HG03066 (cell line): Measurements from ENCODE around the gene ZNRF2.
"Not testable (repeated sequence)": the region's sequence is repeated elsewhere in the genome, so short reads cannot be mapped to it uniquely, and the experiment has no call there.

ENCODE experiments used
- ATAC-seq: cut with Tn5 transposase; IDR thresholded peaks from one replicate; pipeline ENCODE4 v1.9.1; 2021; ENCODE audit warnings: low read depth; ENCODE audit not compliant: unreplicated experiment

Gene ZNRF2

DNA sequence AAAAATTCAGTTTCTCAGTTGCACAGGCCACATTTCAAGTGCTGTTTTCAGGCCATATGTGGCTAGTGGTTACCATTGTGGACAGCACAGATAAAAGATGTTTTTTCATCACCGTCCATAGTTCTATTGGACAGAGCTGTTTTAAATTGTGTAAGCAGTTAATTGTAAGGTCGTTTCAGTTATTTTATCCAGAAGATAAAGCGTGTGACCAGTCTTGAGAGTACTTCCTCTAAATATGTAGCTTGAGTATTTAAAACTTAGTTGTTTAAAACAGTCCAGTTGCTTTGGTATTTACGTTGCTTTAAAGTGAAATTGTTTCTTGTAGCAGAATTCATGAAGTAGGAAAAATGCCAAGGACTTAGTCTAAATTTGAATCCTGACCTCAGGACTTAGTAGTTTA lies 66.9 kb downstream of the ZNRF2 start:
- no peak for ATAC-seq

DNA sequence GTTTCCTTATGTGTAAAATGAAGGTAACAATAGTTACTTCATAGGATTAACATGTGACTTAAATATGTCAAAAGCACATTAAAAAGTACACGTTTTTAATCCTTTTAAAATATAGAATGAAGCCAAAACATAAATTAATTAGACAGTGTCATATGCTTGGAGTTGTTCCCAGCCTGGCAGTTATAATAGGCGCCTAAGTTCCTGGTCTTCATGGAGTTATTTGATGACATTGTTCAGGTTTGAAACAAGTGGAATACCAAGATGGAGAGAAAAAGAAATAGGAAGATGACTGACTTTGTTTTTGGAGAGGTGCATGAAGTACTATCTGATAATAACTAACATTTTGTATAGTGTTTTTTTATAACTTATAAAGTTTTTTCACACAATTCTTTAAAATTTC lies 67.3 kb downstream of the ZNRF2 start:
- ATAC-seq, result no peak

DNA sequence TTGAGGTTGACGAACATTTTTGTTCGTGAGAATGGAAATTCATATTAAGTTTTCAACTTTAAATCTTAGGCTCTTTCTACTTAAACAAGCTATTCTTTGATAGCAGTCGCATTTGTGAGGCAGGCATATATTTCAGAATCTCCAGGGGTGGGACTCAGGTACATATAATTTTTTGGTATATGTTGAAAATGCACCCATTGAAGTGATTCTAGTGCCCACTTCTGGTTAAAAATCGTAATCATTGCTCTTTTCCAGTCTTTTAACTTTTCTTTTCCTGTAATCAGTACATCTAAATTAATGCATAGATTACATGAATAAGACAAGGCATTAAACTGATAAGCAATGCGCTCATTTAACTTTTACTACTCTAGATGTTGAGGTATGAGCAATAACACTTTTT lies 67.8 kb downstream of the ZNRF2 start:
- ATAC-seq, result no peak

DNA sequence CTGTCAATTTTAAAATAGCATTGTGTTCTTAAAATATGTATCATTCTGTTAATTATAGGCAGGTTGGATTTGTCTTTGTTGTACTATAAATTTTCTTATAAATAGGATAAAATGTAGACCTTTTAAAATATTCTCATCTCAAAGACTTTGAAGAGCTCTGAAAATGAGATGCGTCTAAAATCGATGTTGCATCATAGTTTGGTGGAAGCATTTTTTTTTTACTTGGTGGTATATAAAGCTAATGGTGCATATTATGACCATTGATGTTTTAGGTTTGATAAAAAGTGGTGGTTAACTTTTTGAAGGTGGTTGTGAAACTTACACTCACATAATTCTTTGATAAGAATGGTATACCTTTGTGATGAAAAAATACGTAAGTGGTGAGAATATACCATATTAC lies 69.1 kb downstream of the ZNRF2 start:
- ATAC-seq, result no peak

DNA sequence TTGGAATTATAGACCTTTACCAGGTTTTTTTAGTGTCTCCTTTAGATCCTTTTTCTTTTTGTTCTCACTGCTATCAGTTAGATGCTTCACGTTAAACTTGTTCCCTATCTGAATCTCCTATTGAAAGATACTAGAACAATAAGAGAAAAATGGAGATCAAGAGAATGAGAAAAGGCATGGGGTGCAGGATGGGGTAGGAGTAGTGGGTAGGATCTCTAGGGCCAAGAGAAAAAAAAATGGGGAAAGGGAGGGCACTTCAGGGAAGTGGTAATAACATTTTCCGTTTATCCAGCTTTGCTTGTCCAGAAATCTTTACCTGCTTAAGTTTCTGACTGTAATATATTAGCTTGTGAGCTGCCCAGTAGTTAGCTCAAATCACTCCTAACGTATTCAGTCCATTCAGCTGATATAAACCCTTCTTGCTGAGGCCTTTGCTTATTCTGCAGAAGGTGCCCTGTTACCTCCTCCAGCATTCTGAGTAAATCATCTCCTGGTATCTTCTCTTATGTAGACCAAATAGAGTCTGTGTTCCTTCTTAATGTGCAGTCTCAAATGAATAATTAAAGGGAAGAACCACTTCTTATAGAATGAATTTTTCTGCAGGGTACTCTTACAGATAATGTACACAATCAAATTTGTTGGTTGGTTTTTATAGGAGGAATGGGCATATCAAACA lies 69.7 kb downstream of the ZNRF2 start:
- no peak for ATAC-seq

DNA sequence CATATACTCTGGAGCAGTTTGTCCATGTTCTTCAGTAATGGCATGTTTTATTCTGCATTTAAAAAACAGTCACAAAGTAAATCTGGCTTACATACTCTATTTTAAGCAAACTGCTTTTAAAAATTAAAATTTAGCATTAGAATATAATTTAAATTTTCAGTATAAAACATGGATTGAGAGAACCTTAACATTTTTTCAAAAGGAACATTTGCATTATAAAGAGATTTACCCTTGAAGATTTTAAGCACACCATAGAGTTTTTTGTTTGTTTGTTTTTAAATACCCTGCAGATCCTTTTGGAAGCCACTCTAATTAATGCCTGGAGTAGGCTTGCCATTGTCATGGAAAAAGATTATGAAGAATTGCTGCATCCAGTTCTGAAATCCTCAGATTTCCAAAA lies 70.4 kb downstream of the ZNRF2 start:
- ATAC-seq, result no peak

DNA sequence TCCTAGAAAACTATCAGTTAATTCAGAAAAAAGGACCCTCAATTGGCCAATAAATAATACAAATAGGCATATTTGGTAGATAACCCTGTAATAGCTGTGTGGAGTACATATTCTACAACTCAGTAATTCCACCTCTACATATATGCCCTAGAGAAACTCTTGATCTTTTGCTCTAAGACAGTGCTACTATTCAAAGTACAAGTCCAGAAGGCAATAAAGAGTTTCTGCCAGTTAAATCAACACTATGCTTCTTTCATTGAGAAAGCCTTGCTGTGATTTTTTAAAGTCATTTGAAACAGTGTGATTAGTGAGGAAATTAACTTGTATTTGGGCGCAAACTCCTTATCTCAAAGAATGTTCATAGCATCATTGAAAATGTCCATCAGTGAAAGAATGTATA lies 75.6 kb downstream of the ZNRF2 start:
- ATAC-seq, result no peak

DNA sequence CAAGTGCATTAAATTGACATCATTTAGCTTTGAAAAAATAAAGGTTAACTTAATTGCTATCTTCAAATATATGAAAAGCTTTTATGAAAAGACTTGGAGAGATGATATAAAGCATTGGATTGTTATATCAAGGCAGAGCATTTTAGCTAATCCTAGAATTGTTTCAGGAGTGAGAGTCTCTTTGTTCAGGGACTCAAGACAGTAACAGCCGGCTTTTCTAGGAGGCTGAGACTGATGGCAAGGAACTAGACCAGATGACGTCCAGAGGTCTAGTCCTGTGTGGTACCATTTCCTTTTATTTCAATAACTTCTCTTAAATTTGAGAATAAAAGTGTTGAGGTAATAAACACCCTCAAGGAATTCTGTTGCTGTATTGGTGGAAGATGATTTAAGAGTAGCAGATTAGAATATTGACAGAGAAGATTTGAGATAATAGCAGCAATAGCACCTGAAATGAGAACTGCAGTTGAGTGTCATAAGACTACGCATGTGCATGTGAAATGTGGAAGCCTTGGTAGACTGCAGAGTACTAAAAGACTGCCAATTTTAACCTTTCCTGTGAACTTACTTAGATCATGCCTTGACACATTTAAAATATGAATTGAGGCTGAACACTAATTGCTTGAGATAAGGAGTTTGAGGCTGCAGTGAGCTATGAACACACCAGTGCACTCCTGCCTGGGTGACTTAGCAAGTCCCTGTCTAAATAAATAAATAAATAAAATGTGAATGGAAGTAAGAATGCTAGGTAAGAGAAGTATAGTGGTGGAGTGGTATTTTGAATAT lies 79.6 kb downstream of the ZNRF2 start:
- ATAC-seq, result no peak

DNA sequence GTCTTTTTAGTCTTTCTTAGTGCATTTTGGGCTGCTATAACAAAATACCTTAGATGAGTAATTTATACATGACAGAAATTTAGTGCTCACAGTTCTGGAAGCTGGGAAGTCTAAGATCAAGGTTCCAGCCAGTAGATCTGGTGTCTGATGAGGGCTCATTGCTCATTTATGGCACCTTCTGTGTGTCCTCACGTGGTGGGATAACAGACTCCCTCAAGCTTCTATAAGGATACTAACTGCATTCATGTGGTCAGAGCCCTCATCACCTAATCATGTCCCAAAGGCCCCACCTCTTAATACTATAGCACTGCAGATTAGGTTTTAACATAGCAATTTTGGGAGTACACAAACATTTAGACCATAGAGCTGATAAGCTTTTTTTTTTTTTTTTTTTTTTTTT lies 80.4 kb downstream of the ZNRF2 start:
- no peak for ATAC-seq

DNA sequence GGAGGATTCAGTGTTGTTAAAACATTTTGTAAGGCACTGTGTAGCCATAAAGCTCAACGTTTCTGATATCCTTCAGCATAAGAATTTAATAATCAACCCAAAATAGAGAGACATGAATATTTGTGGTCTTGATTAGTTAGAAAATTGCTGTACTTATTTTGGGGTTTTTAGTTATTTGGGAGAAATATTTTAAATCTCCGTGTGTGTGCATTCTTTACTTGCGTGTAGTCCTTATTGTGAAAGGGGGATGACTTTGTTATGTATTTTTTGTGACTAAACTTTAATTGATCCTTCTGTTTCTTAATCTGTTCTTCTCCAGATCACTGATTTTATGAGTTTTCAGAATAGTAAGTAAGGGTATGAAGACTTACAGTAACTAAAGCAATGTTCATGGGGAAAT lies 81.2 kb downstream of the ZNRF2 start:
- no peak for ATAC-seq

DNA sequence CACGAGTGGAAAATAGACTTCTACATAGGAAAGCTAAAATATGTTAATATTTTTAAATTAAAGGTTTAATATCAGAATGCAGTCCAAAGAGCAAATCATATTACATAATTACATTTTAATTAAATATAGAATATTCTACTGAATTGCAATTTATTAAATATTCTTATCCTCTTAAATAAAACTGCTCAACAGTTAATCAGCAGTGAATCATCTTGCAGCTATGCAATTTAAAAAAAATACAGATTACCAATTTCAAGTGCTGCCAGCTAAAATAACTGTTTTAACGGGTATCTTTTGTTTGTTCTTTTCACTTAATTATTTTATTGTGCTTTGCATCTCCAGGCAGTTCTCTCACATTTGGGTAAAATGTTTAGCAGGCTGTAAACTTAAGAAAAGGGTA lies 82.2 kb downstream of the ZNRF2 start:
- ATAC-seq, result no peak

DNA sequence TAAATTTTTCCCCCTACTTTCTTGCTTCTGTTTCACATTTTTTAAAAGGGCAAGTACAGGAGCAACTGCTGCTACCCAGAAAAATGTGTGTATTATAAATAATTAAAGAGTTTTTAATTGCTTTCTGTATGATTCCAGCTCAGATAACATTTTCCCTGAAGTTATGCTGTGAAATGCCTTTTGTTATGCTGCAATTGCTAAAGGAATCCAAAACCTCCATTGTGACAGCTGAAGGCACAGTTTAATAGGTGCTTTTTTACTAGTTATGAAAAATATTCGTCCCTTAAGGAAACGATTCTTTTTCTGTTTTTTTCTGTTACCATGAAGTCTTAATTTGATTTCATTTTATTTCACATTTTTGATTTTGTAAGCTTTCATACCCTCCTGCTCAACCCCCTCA lies 83.2 kb downstream of the ZNRF2 start:
- no peak for ATAC-seq

DNA sequence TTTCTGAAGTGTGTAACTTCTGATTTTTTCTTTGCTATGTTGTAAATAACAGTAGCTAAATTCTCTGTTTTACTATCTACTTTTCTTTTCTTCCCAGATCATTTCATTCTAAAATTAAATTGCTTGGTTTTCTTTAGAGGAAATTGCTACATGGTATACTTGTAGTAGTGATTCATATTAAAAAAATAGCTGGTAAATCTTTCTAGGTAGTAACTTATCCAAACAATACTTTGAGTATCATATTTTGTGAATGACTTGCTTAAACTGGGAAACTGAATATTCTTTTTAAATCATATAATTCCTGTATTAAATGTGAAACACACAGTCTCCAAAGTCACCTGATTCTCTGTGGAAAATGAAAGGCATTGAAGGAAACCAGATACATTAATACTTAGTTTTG lies 85.5 kb downstream of the ZNRF2 start:
- no peak for ATAC-seq

DNA sequence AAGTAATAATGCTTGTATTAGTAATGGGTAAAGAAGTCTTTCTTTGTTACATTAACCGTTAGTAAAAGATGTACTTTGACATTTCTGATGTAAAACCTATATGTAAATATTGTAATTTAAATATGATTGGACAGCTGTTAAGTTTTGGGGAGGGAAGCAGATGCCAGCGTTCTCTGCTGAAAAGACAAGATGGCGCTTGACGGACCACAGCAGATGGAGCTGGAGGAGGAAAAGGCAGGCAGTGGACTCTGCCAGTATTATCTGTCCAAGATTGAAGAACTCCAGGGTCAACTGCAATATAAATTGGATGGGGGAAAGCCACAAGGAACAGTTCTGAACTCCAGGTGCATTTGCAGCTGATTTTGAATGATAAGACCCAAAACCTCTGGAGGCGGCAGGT lies 86.9 kb downstream of the ZNRF2 start:
- no peak for ATAC-seq

DNA sequence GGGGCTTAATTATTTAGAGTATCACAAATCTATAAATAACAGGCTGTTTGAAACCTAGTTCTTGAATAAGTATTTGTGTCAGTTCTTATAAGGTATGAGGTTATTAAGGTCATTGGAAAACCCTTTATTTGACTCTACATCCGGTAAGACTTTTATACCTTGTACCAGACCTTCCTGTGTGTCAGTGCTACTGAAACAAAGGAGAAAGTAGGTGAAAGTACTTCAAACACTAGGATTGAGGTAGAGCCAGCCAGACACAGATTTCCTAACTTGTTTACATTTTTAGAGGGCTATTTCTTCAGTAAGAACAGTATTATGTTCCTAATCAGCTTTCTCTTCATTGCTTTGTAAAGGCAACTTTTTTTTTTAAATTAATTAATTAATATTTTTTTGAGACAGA lies 93.9 kb downstream of the ZNRF2 start:
- ATAC-seq, result no peak

DNA sequence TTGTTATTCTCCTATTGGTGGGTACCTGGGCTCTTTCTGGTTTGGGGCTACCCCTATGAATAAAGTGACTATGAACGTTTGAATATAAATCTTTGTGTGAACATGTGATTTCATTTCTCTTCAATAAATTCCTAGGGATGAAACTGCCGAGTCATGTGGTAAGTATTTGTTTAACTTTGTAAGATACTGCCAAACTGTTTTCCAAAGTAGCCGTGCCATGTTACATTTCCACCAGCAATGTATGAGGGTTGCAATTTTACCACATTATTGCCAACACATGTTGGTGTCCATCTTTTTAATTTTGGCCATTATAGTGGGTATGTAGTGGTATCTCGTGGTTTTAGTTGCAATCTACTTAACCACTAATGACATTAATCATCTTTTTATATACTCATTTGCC lies 94.7 kb downstream of the ZNRF2 start:
- ATAC-seq, result no peak

DNA sequence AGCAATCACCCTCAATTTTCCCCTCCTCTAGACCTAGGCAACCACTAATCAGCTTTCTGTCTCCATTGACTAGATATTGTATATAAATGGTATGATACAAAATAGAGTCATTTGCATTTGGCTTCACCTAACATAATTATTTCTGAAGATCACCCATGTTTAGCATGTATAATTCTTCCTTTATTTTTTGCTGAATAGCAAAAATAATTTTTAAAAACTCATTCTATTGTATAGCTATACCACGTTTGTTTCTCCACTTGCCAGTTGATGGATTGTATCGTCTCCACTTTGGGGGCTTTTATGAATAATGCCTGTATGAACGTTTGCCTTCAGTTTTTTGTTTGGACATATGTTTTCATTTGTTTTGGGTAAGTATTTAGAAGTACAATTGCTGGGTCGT lies 95.3 kb downstream of the ZNRF2 start:
- ATAC-seq, result no peak

DNA sequence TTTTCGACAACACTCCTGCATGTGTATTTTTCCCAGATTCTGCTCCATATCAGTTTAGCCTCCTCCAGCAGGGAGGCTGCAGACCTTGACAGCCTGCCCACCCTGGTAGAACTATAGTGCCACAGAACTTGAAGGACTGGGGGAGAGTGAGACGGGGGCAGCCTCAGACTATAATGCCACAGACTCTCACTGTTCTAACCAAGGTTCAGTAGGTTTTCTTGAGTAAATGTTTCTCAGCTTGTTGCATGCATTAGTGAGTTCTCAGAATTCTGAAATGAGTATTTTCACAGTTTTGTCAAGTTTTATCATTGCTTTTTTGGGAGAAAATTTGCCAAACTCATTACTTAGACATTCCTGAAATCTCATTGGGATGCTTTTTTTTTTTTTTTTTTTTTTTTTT lies 95.9 kb downstream of the ZNRF2 start:
- ATAC-seq, result no peak

DNA sequence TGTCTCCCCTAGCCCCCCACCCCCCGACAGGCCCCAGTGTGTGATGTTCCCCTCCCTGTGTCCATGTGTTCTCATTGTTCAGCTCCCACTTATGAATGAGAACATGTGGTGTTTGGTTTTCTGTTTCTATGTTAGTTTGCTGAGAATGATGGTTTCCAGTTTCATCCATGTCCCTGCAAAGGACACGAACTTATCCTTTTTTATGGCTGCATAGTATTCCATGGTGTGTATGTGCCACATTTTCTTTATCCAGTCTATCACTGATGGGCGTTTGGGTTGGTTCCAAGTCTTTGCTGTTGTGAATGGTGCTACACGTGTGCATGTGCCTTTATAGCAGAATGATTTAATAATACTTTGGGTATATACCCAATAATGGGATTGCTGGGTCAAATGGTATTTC lies 96.4 kb downstream of the ZNRF2 start:
- ATAC-seq, result not testable (repeated sequence)

DNA sequence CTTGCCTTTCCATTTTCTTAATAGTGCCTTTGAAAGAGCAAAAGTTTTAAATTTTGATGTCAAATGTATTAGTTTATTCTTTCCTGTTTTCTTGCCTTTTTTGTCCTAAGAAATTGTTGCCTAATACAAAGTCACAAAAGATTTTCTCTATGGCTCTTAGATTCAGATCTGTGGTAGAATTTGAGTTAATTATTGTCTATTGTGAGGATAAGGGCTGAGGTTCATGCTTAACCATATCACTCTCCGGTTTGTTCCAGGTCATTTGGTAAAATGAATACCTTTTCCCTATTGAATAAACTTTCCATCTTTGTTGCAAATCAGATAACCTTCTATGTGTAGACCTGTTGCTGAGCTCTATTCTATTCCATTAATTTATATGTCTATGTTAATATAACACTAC lies 98.2 kb downstream of the ZNRF2 start:
- no peak for ATAC-seq

DNA sequence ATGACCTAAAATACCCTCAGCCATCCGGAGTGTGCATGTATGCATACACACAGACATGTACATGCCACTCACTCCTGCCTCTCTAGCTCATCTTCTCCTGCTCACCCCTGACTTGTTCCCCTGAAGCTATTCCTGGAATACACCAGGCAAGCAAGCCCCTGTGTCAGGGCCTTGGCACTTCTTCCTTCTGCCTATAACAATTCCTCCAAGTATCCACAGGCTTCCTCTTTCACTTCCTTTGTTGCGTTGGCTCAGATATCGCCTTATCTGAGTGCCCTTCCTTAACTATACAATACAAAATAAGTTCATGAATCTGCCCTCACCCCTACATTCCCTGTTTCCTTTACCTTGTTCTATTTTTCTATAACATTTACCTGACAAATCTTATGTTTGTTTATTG lies 105.4 kb downstream of the ZNRF2 start:
- no peak for ATAC-seq
